ENCODE results near the gene XIRP2. TPM values are rescaled to one million over a fixed set of nuclear protein-coding genes. Genes with fewer than 3 reads are reported as not detected.

XIRP2 gene
- total RNA-seq, 1 donor from 2014 or later: 206 TPM

DNA sequence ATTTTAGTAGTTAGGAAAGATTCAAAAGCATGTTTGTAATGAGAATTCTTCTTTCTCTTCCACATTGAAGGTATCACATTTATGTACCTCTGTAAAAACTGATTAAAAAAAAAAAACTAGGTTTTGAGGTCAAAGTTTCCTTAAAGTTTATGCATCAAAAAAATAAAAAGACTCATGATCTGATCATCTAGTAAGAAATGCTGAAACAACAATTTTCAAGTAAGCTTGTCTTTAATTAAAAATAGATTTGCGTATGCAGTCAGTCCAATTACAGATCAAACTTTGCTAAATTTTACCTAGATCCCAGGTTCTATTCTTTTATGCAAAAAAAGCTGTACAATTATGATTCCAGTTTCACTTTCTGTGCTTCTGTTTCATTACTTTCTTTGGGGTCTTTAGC lies 409.0 kb downstream of the XIRP2 start:
- intact Hi-C loops (cut with DNase I): no loop called here
- ATAC-seq (ENCODE audit: poor library complexity) (no peak), DNase-seq (no peak)

GRCh38 chr2:167298017-167298416 lies 409.7 kb downstream of the XIRP2 start:
- no peak for DNase-seq
- no peak for ATAC-seq (ENCODE audit: poor library complexity)
- intact Hi-C loops (cut with DNase I): no loop called here
